DND-41 (cell line): ENCODE data around the gene XPNPEP1.

Experiments used
- ATAC-seq: fragments of 200-7000 bp; cut with Tn5 transposase; 3 replicates; pipeline ENCODE4 v1.9.1; 2021; ENCODE audit warnings: low read depth; ENCODE audit not compliant: insufficient read depth
- DNase-seq: peaks from one replicate; pipeline ENCODE4 v3.0.0-alpha.2; 2020
- H2AFZ ChIP-seq: 2 replicates; pipeline ENCODE4 v1.6.0; 2012; ENCODE audit warnings: low read depth, low read length
- H3K27ac ChIP-seq: 2 replicates; pipeline ENCODE4 v1.5.1; 2012; ENCODE audit warnings: low read length, inconsistent platforms
- H3K27me3 ChIP-seq: fragments of 200-600 bp; sonication (generic); 2 replicates; pipeline ENCODE4 v1.6.0; 2012; ENCODE audit warnings: low read length, mild to moderate bottlenecking, inconsistent platforms; ENCODE audit not compliant: insufficient read depth, poor library complexity
- H3K36me3 ChIP-seq: 2 replicates; pipeline ENCODE4 v1.5.1; 2012; ENCODE audit warnings: low read length, inconsistent platforms; ENCODE audit not compliant: insufficient read depth
- H3K4me1 ChIP-seq: 2 replicates; pipeline ENCODE4 v1.5.1; 2012; ENCODE audit warnings: mild to moderate bottlenecking, low read length; ENCODE audit not compliant: insufficient read depth
- H3K4me2 ChIP-seq: 2 replicates; pipeline ENCODE4 v1.6.0; 2012; ENCODE audit warnings: mild to moderate bottlenecking, moderate library complexity, low read length, inconsistent platforms; ENCODE audit not compliant: insufficient read depth
- H3K4me3 ChIP-seq, 2 experiments: fragments of 200-600 bp in 1 of 2; shearing (Covaris generic) in 1 of 2; 2 replicates each; pipeline ENCODE4 v1.5.1; 2012 to 2016; ENCODE audit warnings: inconsistent platforms in 2 of 2, low read length in 2 of 2, mild to moderate bottlenecking in 2 of 2, low read depth in 1 of 2, moderate library complexity in 1 of 2
- H3K79me2 ChIP-seq: 2 replicates; pipeline ENCODE4 v1.6.0; 2012; ENCODE audit warnings: low read length, inconsistent platforms; ENCODE audit not compliant: insufficient read depth
- H3K9ac ChIP-seq: 2 replicates; pipeline ENCODE4 v1.6.0; 2012; ENCODE audit warnings: low read depth, mild to moderate bottlenecking, inconsistent platforms, low read length, moderate library complexity
- H3K9me3 ChIP-seq: 2 replicates; pipeline ENCODE4 v1.5.1; 2012; ENCODE audit warnings: low read length, moderate library complexity, mild to moderate bottlenecking, inconsistent platforms; ENCODE audit not compliant: insufficient read depth, severe bottlenecking
- H4K20me1 ChIP-seq: 2 replicates; pipeline ENCODE4 v1.6.0; 2012; ENCODE audit warnings: low read length; ENCODE audit not compliant: insufficient read depth
- EZH2 ChIP-seq: IDR thresholded peaks from 3 replicates; pipeline ENCODE4 v1.6.1; 2012; ENCODE audit warnings: borderline replicate concordance, low read depth, mild to moderate bottlenecking, moderate library complexity, low read length, inconsistent platforms; ENCODE audit not compliant: severe bottlenecking
- TF ChIP-seq, protein P1 (sequence below): IDR thresholded peaks from 2 replicates; pipeline ENCODE4 v1.5.1; 2012; ENCODE audit warnings: borderline replicate concordance, low read length, moderate library complexity, mild to moderate bottlenecking; ENCODE audit not compliant: poor library complexity, severe bottlenecking; ENCODE audit errors: extremely low read depth

Gene XPNPEP1

DNA sequence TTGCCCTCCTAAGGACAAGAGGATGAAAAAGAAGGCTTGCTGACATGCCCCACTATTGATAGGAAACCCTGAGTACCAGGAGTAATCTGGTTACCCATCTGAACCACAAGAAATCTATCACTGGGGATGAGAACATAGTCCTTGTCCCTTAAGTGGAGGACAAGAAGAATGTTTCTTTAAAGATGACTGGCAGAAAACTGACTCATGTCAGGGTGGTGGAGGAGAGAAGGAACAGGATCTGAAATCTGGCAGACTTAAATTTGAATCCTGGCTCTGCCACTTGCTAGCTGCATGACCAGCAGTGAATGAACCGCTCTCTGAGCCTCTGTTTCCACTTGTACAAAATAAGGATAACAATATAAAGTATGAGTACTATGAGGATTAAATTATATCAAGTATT is 38.9 kb upstream of the XPNPEP1 start:
- Histone ChIP-seq H3K27me3 (peaks cover 6% of the 10 kb centered on the region), H3K27ac (no peak overlapping the region), H3K79me2 (no peaks in the 10 kb centered on the region), H4K20me1 (no peaks in the 10 kb centered on the region), H3K4me2 (no peak overlapping the region), H3K36me3 (no peaks in the 10 kb centered on the region), H3K4me1 (no peaks in the 10 kb centered on the region), H3K9ac (no peak overlapping the region), H2AFZ (no peak overlapping the region), H3K9me3 (no peaks in the 10 kb centered on the region), H3K4me3 (no peak overlapping the region)
- ATAC-seq (no peak), DNase-seq (no peak)
- TF ChIP-seq EZH2, result no peak
- TF ChIP-seq, protein P1, sequence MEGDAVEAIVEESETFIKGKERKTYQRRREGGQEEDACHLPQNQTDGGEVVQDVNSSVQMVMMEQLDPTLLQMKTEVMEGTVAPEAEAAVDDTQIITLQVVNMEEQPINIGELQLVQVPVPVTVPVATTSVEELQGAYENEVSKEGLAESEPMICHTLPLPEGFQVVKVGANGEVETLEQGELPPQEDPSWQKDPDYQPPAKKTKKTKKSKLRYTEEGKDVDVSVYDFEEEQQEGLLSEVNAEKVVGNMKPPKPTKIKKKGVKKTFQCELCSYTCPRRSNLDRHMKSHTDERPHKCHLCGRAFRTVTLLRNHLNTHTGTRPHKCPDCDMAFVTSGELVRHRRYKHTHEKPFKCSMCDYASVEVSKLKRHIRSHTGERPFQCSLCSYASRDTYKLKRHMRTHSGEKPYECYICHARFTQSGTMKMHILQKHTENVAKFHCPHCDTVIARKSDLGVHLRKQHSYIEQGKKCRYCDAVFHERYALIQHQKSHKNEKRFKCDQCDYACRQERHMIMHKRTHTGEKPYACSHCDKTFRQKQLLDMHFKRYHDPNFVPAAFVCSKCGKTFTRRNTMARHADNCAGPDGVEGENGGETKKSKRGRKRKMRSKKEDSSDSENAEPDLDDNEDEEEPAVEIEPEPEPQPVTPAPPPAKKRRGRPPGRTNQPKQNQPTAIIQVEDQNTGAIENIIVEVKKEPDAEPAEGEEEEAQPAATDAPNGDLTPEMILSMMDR, result no peak

DNA sequence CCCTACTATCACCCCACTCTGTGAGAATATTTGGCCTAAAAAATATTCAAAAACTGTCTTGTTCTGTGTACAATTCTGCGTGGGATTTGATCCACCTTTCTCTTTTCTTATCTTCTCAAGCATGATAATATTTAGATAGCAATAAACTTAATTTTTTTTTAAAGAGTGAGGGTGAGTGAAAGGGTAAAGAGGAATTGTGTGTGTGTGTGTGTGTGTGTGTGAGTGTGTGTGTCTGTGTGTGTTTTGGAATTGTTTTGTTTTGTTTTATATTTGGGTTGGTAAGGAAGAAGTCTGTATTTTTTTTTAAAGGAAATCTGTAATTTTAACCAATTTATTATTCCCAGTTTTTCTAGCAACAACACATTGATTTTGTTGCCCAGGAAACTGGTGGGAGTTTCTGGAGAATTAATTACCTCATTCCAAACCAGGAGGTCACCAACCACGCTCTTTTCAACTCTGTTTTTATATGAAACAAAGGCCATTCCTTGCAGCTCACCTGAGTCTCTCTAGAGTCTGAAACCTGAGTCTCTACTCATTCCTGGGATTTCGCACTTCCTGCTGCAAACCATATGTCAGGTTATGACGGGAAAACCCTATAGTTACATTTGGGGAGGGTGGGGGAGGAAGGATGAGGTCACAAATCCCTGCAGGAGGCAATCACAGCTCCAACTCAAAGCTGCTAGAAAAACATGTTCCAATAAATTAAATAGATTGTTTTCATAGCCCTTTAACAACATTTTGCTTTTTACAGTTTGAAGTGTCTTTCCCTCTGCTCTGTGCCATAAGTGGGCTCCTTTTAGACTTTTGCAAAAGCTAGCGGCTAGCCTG is 38.1 kb upstream of the XPNPEP1 start:
- Histone ChIP-seq H3K4me3 (no peak overlapping the region), H3K27me3 (peaks cover 6% of the 10 kb centered on the region), H3K4me1 (no peaks in the 10 kb centered on the region), H3K36me3 (no peaks in the 10 kb centered on the region), H3K9me3 (no peaks in the 10 kb centered on the region), H3K4me2 (no peak overlapping the region), H3K9ac (no peak overlapping the region), H2AFZ (no peak overlapping the region), H4K20me1 (no peaks in the 10 kb centered on the region), H3K27ac (no peak overlapping the region), H3K79me2 (no peaks in the 10 kb centered on the region)
- TF ChIP-seq, protein P1, result no peak
- TF ChIP-seq EZH2, result no peak
- DNase-seq, result no peak
- no peak for ATAC-seq

DNA sequence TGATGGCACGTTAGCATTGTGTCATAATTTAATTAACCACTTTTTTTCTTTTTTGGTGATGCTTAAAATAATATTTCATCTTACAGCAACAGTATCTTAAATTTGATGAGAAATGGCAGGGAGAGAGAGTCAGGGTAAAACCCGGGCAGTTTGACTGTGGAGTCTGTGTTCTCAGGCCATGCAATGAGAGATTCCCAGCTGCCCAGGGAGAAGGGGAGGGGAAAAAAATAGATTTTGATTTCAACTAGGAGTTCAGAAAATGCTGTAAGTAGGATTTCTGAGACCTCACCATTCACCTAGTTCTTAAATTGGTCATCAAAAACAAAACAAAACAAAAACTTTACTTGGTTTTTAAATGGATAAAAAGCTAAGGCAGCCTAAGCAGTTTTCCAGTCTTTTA is 37.4 kb upstream of the XPNPEP1 start:
- no peaks in the 10 kb centered on the region for H3K36me3 ChIP-seq
- ATAC-seq, result no peak
- H3K79me2 ChIP-seq, result no peaks in the 10 kb centered on the region
- TF ChIP-seq EZH2, result no peak
- TF ChIP-seq, protein P1, result no peak
- H3K27me3 ChIP-seq, result peaks cover 3% of the 10 kb centered on the region
- H3K4me1 ChIP-seq, result no peaks in the 10 kb centered on the region
- no peaks in the 10 kb centered on the region for H3K9me3 ChIP-seq
- H3K4me3 ChIP-seq, result no peak overlapping the region
- no peak overlapping the region for H3K9ac ChIP-seq
- H2AFZ ChIP-seq, result no peak overlapping the region
- H3K27ac ChIP-seq, result no peak overlapping the region
- no peak overlapping the region for H3K4me2 ChIP-seq
- H4K20me1 ChIP-seq, result no peaks in the 10 kb centered on the region
- DNase-seq, result no peak
